Jurkat, Clone E6-1 (cell line): ENCODE measurements around the gene IPO4.

Experiments
- DNase-seq: peaks from one replicate; pipeline ENCODE4 v3.0.0-alpha.2; 2011; ENCODE audit warnings: low read depth, low spot score
- H3K4me3 ChIP-seq: 2 replicates; pipeline ENCODE4 v1.5.1; 2011; ENCODE audit warnings: mild to moderate bottlenecking, low read length, control low read depth, moderate library complexity

IPO4 gene

DNA sequence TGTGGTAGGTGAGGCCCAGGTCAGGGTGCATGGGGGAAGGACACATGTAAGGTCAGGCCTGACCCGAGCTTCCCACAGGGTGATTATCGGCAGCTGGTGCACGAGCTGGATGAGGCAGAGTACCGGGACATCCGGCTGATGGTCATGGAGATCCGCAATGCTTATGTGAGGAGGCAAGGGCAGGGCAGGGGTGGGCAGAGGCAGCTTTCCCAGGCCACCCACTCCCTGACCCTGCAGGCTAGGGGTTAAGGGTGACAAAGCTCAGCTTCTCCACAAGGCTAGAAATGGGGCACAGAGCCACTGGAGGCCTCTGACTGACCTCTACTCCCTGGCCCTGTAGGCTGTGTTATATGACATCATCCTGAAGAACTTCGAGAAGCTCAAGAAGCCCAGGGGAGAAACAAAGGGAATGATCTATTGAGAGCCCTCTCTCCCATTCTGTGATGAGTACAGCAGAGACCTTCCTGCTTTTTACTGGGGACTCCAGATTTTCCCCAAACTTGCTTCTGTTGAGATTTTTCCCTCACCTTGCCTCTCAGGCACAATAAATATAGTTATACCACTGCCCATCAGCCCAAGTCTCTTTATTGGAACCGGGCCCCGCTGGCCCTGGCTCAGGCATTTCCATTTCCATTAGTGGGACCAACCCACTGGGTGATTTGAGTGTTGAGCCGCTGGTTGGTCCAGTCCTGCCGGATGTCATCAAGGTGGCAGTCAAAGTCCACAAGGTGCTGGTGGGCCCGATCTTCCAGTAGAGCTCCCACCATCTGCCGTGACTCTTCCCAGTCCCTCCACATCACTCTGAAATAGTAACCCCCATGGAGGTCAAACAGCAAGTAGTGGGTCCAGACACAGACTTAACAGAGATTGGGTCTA lies 50.0 kb downstream of the IPO4 start:
- H3K4me3 ChIP-seq = no peak overlapping the region
- DNase-seq = no peak

DNA sequence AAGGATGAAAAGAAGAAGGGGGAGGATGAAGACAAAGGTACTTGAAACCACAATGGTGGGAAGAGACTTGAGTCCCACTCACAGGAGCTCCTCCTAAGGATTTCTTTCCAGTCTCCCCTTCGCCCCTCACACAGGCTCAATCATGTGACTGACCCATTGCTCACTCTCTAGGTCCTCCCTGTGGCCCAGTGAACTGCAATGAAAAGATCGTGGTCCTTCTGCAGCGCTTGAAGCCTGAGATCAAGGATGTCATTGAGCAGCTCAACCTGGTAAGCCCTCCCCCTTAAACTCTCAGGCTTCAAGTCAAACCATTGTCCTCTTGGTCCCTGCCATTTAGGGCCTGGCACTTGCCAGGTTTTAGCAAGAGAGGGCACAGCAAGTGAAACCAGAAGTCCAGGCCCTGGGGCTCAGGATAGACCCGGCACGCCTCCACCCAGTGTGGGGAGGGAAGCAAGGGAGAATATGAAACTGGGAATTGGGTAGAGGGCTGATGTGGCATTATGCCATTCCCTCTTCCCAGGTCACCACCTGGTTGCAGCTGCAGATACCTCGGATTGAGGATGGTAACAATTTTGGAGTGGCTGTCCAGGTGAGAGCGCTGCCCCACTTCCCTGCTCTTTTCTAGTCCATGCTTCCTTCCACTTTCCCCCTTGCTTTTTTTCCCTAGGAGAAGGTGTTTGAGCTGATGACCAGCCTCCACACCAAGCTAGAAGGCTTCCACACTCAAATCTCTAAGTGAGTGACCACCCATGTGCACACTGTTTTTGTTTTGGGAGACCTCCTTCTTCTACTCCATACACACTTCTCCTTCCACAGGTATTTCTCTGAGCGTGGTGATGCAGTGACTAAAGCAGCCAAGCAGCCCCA lies 50.9 kb downstream of the IPO4 start:
- no peak overlapping the region for H3K4me3 ChIP-seq

DNA sequence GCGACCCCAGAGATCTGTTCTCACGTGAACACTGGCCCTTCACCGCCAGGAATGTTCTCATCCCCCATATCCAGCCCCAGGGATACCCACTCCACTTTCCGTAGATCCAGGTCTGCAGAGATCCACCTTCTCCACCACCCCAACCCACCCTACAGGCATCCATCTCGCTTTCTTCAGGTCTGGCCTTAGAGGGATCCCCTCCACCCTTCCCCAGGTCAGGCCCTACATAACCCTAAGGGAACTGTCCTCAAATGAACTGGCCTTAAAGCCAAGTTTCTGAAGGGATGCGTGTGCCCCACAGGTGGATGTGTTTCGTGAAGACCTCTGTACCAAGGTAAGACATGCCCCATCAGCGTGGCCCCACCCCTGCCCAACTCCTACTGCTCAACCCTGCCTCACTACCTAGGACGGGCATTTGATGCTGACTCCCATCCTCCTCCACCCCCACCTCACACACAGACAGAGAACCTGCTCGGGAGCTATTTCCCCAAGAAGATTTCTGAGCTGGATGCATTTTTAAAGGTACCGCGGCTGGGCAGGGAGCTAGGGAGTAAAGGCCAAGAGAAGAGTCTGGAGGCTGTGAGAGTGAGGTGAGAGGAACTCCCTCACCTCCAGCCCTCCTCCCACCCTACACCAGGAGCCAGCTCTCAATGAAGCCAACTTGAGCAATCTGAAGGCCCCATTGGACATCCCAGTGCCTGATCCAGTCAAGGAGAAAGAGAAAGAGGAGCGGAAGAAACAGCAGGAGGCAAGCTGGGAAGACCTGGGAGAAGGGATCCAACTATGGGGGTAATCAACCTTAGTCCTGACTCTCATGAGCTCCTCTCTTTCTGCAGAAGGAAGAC lies 51.7 kb downstream of the IPO4 start:
- no peak for DNase-seq
- peak overlapping the region; percentile 83 for H3K4me3 ChIP-seq

More for the DNA sequence above, 50.9 kb downstream of the IPO4 start:
- DNase-seq = no peak

DNA sequence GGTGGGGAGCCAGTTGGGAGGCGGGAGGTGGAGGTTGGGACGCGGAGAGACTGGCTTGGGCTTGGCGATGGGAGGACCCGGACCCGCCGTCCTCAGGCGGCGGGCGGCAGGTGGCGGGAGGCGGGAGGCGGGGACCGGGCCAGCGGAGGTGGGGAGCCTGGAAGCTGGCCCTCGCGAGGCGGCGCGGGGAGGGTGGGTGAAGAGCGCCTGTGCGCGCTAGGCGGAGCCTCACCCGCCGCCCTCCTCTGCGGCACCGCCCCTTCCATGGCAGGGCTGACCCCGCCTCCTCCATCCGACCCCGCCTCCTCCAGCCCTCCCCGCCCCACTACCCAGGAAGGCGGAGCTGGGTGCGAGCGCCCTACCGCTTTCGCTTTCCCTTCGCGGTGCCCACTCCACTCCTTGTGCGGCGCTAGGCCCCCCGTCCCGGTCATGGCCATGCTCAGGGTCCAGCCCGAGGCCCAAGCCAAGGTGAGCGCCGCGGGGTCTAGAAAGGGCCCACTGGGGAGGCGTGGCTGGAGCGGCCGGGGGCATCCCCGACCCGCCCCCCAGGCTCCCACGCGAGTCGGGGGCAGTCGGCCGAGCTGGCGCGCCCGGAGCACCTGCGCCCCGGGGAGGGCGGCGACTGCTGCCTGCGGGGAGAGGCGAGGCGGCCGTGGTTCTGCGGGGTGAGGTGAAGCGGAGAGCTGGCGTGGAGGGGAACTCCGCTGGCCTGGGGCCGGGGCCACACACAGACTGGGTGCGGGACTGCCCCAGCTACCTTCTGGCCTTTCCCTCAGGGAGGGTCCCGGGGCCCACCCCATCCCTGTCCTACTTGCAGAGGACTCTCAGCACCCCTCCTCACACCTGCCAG lies 52.6 kb downstream of the IPO4 start, which contains the start of gene PSME1:
Gene PSME1 (plus strand): TSS at position 361 of the 850 bp plus-strand sequence. CDS start 69 bp downstream, at position 430.
- DNase-seq = peak; percentile 82
- peak within 1 kb of the TSS; percentile 83 for H3K4me3 ChIP-seq

DNA sequence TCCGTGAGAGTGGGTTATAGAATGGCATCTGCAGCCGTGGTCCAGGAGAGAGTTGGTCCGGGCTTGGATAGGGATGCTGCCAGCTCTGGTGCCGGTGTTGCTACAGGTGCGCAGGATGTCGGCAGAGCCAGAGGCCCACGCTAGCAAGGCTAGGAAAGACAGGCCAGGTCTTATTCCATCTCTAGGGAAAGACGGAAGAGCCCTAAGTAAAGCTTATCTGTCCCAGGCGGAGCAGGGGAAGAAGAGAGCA lies 53.1 kb downstream of the IPO4 start:
- no peak for DNase-seq

DNA sequence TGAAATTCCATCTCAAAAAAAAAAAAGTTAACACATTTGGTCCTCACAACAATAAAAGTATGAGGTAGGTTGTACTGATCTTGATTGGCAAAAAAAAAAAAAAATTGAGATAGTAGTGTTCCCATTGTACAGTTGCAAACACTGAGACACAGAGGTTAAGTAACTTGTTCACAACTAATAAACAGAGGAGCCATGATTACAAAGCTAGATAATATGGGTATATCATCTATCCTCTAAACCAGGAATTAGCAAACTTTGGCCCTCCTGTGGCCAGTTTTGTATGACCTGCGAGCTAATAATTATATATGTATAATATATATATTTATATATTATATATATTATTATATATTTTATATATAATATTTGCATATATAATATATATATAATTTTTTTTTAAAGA lies 54.9 kb downstream of the IPO4 start:
- no peak overlapping the region for H3K4me3 ChIP-seq
- DNase-seq = no peak

More for the DNA sequence above, 53.1 kb downstream of the IPO4 start:
- peak overlapping the region; percentile 83 for H3K4me3 ChIP-seq

DNA sequence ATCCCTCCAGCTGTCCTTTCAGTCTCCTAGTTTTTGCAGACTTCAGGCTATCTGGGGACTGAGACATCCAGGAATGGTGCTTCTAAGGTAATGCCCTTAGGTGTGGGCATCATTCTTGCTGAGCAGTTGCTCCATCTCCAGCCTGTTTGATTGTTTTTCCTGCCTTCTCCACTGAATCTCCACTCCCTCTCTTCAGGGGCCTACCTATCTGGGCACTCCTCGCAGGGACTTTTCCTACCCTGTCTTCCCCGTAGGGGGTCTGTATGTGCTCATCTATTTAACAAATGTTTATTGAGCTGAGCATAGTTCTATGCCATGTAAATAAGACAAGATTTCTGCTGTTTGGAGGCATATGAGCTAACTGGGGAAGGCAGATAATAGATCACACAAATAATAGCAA lies 55.6 kb downstream of the IPO4 start:
- no peak for DNase-seq
- H3K4me3 ChIP-seq = no peak overlapping the region

DNA sequence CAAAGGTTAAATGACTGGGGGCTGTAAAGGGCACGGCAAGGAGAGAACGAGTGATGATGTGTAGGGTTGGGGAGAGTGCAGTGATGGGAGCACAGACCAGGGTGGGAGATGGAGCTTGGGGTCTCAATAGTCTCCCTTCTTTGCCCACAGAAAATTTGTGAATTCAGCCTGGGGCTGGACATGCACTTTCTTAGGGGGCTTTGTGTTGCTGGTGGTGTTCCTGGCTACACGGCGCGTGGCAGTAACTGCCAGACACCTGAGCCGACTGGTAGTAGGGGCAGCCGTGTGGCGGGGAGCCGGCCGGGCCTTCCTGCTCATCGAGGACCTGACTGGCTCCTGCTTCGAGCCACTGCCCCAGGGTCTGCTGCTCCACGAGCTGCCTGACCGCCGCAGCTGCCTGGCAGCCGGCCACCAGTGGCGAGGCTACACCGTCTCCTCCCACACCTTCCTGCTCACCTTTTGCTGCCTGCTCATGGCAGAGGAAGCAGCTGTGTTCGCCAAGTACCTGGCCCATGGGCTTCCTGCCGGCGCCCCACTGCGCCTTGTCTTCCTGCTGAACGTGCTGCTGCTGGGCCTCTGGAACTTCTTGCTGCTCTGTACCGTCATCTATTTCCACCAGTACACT lies 56.4 kb downstream of the IPO4 start:
- DNase-seq = no peak
- H3K4me3 ChIP-seq = no peak overlapping the region

DNA sequence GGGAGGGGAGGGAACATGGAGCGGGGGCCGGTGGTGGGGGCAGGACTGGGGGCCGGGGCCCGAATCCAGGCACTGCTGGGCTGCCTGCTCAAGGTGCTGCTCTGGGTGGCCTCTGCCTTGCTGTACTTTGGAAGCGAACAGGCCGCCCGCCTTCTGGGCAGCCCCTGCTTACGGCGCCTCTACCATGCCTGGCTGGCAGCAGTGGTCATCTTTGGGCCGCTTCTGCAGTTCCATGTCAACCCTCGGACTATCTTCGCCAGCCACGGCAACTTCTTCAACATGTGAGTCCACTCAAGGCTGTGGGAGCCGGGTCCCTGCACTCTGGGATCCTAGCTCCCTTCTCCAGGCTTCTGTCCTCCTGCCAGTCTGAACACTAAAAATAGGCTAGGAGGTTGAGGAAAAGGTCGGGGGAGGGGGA lies 57.1 kb downstream of the IPO4 start:
- no peak overlapping the region for H3K4me3 ChIP-seq

DNA sequence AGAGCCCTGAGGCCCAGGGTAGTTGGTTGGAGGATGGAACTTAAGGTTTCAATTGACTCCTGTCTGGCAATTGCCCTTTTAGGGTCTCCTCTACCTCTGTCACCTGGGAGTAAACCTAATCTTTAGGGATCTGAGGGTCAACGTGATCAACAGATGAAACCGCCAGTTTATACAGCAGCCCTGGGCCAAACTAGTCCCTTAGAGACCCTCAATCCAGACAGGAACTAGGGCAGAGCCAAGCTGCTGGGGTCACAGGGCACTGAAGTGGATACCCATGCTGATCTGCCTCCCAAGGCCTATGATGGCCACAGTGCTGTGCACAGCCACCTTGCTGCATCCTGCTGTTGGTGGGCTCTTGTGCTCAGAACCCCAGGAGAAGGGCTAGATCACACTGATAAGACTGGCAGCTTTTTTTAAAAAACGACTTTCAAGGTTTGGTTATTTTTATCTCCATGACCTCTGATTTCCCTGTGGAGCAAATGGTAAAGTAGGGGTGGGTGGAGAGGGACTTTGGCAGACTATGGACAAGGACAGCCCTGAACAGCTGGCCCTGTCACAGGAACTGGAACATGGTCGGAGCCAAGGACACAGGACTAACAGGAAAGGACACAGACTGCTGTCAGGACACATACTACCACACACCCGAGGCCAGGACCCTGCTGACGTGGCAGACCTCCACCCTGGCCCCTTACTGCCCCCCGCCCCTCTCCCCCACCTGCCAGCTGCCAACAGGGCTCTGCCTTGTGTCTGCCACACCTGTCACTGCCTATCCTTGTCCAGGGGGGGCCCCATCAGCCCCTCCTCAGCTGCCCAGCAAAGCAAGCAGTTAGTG lies 57.7 kb downstream of the IPO4 start:
- DNase-seq = no peak
- H3K4me3 ChIP-seq = no peak overlapping the region

More for the DNA sequence above, 57.1 kb downstream of the IPO4 start:
- DNase-seq = no peak

DNA sequence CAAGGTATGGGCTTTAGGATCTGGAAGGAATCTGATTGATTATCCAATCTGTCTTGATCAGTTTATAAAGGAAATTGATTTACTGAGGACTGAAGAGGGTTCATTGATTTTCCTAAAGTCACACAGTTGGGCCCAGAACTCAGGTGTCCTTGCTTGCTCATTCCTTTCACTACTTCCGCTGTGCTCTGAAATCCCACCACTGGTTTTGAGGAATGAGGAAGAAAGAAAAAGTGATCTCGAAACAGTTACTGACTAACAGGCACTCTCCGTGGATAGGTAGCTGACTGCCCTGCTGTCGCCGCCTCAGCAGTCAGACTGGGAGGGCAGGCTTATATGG lies 58.3 kb downstream of the IPO4 start, which contains the start of gene FITM1:
Gene FITM1 (plus strand): TSS at position 280 of the 337 bp plus-strand sequence. CDS start 905 bp downstream, outside the sequence.
- H3K4me3 ChIP-seq = no peak within 1 kb of the TSS
- DNase-seq = no peak
